ENCODE data around the gene COPB2. TPM values are rescaled to one million over a fixed set of nuclear protein-coding genes. Genes with fewer than 3 reads are reported as not detected.

The COPB2 gene
- total and polyA plus RNA-seq, 2 of the 8 experiments (the other 6 are each of a cell fraction or from before 2014, with no cell fraction given), result 40.3 to 119 TPM

DNA sequence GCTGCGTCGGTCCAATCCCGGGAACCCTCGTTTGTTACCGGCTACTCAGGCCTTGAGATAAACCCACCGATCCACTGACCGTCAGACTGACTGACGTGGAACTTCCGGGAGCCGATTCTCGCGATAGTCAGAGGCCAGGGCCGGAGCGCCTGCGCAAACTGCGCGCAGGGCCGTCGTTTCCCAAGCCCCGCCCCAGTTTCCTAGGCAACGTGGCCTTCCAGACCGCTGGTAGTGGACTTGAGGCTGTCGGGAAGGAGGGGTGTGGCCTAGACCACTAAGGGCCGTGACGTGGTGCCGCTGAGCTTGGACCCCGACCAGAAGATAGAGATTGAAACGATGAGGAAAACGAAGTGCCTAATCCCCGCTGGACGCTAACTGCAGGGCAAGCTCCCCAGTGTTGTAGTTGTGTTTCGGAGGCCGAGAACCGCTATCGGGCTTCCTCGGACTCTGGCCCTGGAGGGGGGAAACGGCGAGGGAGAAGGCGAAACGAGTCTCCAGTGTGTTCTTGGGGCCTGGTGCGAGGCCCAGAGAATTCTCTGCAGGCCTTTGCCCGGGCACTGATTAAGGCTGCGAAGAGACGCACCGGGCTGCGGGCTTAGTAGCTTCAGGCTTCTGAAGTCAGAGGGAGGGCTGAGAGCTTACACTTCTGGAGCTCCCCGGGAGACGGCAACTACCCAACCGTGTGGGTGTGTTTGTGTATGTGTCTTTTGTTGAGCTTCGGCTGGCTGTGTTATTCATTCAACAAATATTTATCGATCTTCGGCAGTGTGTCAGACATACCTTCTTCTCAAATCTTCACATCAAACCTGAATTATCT lies at the start of gene COPB2 (continued):
- TF ChIP-seq HDAC2 (IDR thresholded peaks at IDR 0.05; ENCODE audit: borderline replicate concordance in 1 of 2, low read depth in 2 of 2, low read length in 2 of 2) (0 out of 4 replicates have a peak, but pooled peaks of 1 of the 2 experiments have one; percentile 62), SP1 (IDR thresholded peaks at IDR 0.05; ENCODE audit: low read depth, low read length) (peak; percentile 55), BRCA1 (IDR thresholded peaks at IDR 0.05; ENCODE audit: low read depth, low read length) (peak; percentile 97), TAF7 (optimal IDR thresholded peaks at IDR 0.05; ENCODE audit: borderline replicate concordance, low read depth, low read length) (peak; percentile 90), POLR2A (IDR thresholded peaks at IDR 0.05; ENCODE audit: control extremely low read depth in 1 of 2, low read depth in 2 of 2, low read length in 2 of 2) (peak; percentile 64 to 89; a peak in 2 of 3 replicates), CTBP2 (IDR thresholded peaks at IDR 0.05; ENCODE audit: borderline replicate concordance, insufficient read depth, insufficient read length, low read length) (no peak), RAD21 (IDR thresholded peaks at IDR 0.05 in 1 of 2, conservative IDR thresholded peaks at IDR 0.05 in 1 of 2; ENCODE audit: low read depth in 2 of 2, low read length in 2 of 2) (no peak), TBP (IDR thresholded peaks at IDR 0.05; ENCODE audit: low read depth, low read length) (peak; percentile 76), NRF1 (IDR thresholded peaks at IDR 0.05; ENCODE audit: low read depth, low read length) (peak; percentile 78), CHD2 (IDR thresholded peaks at IDR 0.05; ENCODE audit: low read length) (peak; percentile 99), TAF1 (IDR thresholded peaks at IDR 0.05; ENCODE audit: low read depth, low read length) (peak; percentile 75), SRF (IDR thresholded peaks at IDR 0.05; ENCODE audit: low read depth, low read length) (no peak), POLR2AphosphoS5 (IDR thresholded peaks at IDR 0.05; ENCODE audit: low read depth, low read length) (peak; percentile 84), PHF8 (conservative IDR thresholded peaks at IDR 0.05; ENCODE audit: low read depth, low read length) (peak; percentile 59), SIN3A (conservative IDR thresholded peaks at IDR 0.05 in 1 of 2, IDR thresholded peaks at IDR 0.05 in 1 of 2; ENCODE audit: low read depth in 1 of 2, low read length in 2 of 2) (peak; percentile 67 to 86), SP2 (IDR thresholded peaks at IDR 0.05; ENCODE audit: low read length) (no peak), SIX5 (IDR thresholded peaks at IDR 0.05; ENCODE audit: low read depth, low read length) (no peak), EZH2 (IDR thresholded peaks at IDR 0.05; ENCODE audit: low read depth, low read length, severe bottlenecking) (no peak), SP4 (IDR thresholded peaks at IDR 0.05; ENCODE audit: low read length) (peak; percentile 71)
- TF ChIP-seq, protein P1, sequence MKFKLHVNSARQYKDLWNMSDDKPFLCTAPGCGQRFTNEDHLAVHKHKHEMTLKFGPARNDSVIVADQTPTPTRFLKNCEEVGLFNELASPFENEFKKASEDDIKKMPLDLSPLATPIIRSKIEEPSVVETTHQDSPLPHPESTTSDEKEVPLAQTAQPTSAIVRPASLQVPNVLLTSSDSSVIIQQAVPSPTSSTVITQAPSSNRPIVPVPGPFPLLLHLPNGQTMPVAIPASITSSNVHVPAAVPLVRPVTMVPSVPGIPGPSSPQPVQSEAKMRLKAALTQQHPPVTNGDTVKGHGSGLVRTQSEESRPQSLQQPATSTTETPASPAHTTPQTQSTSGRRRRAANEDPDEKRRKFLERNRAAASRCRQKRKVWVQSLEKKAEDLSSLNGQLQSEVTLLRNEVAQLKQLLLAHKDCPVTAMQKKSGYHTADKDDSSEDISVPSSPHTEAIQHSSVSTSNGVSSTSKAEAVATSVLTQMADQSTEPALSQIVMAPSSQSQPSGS (IDR thresholded peaks at IDR 0.05; ENCODE audit: low read length), result no peak

Measured in H1 (cell line).